ENCODE results near the gene CNTRL.

DNA sequence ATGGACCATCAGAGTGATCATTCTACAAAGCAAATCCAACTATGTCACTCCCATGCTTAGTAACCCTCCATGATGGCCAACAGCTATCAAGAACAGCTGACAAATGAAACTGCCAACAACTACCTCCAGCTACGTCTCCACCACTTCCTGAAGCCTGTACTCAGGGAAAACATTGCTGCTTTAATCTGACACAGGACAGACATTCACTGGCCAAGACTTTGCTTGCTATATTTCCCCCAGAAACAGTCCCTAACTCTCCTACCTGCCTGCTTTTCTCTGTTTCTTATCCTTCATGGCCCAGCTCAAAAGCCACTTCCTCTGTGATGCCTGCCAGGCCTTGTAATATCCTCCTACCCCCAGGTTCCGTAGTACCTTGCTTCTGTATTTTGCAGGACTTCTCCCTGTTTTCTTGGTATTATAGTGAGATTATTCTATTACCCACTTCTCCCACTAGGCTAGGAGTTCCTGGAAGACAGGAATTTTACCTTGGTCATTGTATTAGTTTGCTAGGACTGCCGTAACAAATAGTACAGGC lies 141.6 kb downstream of the CNTRL start:
- TF ChIP-seq EP300 (IDR thresholded peaks at IDR 0.05): no peak
- TF ChIP-seq CTCF (IDR thresholded peaks at IDR 0.05): no peak

Data from tibial nerve (tissue), 4 donors.